ENCODE results near the gene GPR52.

- TF ChIP-seq USF2 (IDR thresholded peaks at IDR 0.05; ENCODE audit: low read depth, low read length) (no peak), SMC3 (IDR thresholded peaks at IDR 0.05; ENCODE audit: low read depth, low read length) (no peak), POLR2A (IDR thresholded peaks at IDR 0.05; ENCODE audit: low read depth, low read length) (no peak), CTCF (conservative IDR thresholded peaks at IDR 0.05; ENCODE audit: low read depth, low read length) (no peak), RAD21 (IDR thresholded peaks at IDR 0.05; ENCODE audit: low read length) (no peak), CEBPB (IDR thresholded peaks at IDR 0.05; ENCODE audit: low read depth, low read length) (no peak), MXI1 (IDR thresholded peaks at IDR 0.05; ENCODE audit: borderline replicate concordance, low read depth, low read length) (no peak), RCOR1 (IDR thresholded peaks at IDR 0.05; ENCODE audit: insufficient replicate concordance, low read length) (no peak), MAFK (IDR thresholded peaks at IDR 0.05; ENCODE audit: low read depth, low read length) (no peak), CHD1 (IDR thresholded peaks at IDR 0.05; ENCODE audit: low read depth, low read length) (no peak), RFX5 (IDR thresholded peaks at IDR 0.05; ENCODE audit: low read depth, low read length) (no peak), BHLHE40 (IDR thresholded peaks at IDR 0.05; ENCODE audit: low read depth, low read length) (no peak), MAZ (IDR thresholded peaks at IDR 0.05; ENCODE audit: borderline replicate concordance, low read depth, low read length) (no peak)
These were observed 21.9 kb downstream of the GPR52 start for GRCh38 chr1:174469687-174470086.

Measured in IMR-90 (cell line).